NCI-H526 treated with DMSO at 0.1 percent for 48 hours (cell line): ENCODE measurements around the gene CST7.
"Not testable (repeated sequence)": the region's sequence is repeated elsewhere in the genome, so short reads cannot be mapped to it uniquely, and the experiment has no call there.

ENCODE experiments used
- DNase-seq: peaks from one replicate; lab custom pipeline; 2025; lab: John Stamatoyannopoulos, UW

Gene CST7

DNA sequence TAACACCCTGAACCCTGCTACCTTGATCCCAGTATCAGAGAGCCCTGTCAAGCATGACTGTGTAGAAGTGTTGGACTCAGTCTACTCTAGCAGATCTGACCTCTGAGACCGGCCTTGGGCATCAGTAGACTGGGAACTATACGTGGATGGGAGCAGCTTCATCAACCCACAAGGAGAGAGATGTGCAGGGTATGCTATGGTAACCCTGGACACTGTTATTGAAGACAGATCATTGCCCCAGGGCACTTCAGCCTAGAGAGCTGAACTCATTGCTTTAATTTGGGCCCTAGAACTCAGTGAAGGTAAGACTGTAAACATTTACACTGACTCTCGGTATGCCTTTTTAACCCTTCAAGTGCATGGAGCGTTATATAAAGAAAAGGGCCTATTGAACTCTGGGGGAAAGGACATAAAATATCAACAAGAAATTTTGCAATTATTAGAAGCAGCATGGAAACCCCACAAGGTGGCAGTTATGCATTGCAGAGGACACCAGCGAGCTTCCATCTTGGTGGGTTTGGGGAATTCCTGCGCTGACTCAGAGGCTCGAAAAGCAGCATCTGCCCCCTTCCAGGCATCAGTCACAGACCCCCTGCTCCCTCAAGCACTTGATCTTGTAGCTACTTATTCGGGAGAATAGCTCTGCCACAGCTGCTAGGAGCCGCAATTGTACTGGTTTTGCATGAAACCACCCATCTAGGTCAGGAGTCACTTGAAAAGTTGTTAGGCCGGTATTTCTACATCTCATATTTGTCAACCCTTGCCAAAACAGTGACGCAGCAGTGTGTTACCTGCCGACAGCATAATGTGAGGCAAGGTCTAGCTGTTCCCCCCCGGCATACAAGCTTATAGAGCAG lies 19.0 kb upstream of the CST7 start:
- DNase-seq, result peak; percentile 98

DNA sequence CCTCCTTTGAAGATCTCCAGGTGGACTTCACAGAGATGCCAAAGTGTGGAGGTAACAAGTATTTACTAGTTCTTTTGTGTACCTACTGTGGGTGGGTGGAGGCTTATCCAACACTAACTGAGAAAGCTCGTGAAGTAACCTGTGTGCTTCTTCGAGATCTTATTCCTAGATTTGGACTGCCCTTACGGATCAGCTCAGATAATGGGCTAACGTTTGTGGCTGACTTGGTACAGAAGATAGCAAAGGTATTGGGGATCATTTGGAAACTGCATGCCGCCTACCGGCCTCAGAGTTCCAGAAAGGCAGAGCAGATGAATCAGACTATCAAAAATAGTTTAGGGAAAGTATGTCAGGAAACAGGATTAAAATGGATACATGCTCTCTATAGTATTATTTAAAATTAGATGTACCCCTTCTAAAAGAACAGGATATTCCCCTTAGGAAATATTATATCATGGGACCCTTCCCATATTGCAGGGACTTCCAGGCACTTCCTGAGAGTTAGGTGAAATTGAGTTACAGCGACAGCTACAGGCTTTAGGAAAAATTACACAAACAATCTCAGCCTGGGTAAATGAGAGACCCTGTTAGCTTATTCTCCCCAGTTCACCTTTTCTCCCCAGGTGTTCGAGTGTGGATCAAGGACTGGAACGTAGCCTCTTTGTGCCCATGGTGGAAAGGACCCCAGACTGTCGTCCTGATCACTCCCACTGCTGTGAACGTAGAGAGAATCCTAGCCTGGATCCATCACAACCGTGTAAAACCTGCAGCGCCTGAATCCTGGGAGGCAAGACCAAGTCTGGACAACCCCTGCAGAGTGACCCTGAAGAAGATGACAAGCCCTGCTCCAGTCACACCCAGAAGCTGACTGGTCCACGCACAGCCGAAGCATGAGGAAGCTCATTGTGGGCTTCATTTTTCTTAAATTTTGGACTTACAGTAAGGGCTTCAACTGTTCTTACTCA lies 18.1 kb upstream of the CST7 start:
- peak; percentile 51 for DNase-seq

DNA sequence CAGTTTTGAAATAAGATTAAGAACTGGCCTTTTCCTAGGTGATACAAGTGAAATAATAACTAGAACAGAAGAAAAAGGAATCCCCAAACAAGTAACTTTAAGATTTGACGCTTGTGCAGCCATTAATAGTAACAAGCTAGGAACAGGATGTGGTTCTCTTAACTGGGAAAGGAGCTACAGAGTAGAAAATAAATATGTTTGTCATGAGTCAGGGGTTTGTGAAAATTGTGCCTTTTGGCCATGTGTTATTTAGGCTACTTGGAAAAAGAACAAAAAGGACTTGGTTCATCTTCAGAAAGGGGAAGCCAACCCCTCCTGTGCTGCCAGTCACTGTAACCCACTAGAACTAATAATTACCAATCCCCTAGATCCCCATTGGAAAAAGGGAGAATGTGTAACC lies 17.2 kb upstream of the CST7 start:
- DNase-seq, result not testable (repeated sequence)

DNA sequence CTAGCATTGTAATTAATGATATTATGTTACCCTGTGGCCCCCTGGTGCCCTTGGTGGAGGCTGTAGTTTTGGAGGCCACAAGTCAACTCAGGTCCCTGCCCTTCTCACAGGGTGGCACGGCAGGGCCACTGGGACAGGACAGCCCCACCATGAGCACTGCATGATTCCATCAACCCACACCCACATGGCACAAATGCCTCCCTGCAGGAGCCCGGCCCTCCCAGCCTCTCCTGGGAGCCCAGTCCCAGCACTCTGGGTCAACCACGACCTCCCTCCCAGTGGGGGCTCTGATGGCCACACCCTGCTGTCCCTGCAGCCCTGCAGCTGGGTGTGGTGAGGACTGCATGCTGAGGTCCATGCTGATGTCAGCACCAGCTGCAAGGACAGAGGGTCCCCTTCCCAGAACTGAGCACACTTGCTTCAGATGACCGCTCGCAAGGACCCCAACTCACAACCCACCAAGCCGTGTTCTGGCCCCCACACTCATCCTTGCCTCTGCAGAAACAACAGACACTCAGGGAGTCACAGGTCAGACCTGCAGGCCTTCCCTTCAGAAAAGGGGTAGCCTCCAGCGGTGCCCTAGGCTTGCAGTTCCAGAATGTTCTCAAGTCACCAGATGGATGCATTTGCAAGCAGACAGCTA lies 15.7 kb upstream of the CST7 start:
- no peak for DNase-seq

DNA sequence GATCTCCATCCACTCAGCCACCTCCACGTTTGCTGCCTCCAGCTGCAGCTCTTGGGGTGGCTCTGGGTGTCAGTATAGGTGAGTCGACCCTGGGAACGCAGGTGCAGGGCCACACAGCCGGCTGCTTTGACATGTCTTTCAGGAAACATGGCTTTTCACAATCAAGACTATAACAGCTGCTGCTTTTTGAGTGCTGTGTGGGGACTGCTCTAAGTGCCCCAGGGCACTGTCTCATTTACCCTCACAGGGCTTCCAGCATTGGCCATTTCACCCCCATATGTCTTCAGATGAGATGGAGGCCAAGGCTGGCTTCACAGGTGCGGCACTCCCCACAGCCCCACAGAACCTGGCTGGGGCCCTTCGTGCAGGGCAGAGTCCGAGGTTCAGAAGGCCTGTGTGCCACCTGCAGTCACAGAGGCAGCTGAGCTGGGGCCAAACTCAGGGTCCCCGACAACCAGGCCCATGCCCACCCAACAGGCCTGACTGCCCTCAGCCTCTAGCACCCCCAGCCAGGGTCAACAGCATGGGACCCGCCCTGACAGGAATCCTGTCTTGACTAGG lies 14.9 kb upstream of the CST7 start:
- DNase-seq, result no peak

DNA sequence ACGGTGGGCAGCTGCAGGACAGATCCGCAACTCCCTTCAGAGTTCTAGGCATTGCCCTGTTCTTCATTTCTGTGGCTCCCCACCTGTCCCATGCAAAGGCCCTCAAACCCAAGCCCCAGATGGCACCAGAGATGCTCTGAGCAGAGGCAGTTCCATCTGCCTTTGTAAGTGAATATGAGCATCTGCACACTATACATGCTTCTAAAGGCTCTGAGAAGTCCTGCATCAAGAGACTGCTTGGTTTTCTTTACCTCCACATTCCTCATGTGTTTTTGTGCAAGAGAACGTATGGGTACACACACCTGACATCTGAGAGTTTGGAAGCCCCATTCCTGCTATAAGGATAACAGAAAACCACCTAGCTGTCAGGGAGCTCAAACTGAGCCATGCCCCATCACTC lies 14.4 kb upstream of the CST7 start:
- DNase-seq, result no peak

DNA sequence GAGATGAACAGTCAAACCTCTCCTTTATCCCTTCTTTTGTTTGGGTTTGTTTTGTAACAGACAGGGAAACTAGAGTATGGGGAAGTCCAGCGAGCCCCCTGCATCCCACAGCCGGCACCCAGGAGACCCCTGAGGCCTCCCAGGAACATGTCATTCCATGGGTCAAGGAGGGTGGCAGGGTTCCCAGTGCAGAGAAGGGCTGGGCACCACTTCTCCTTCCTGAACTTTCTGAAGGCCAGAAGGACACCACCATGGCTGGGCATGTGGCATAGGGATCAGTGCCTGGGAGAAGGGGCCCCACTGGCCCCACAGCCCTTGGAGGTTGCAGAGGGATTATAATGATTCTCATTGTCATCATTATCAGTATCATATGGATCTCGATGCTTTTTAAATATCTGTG lies 13.9 kb upstream of the CST7 start:
- DNase-seq, result no peak

DNA sequence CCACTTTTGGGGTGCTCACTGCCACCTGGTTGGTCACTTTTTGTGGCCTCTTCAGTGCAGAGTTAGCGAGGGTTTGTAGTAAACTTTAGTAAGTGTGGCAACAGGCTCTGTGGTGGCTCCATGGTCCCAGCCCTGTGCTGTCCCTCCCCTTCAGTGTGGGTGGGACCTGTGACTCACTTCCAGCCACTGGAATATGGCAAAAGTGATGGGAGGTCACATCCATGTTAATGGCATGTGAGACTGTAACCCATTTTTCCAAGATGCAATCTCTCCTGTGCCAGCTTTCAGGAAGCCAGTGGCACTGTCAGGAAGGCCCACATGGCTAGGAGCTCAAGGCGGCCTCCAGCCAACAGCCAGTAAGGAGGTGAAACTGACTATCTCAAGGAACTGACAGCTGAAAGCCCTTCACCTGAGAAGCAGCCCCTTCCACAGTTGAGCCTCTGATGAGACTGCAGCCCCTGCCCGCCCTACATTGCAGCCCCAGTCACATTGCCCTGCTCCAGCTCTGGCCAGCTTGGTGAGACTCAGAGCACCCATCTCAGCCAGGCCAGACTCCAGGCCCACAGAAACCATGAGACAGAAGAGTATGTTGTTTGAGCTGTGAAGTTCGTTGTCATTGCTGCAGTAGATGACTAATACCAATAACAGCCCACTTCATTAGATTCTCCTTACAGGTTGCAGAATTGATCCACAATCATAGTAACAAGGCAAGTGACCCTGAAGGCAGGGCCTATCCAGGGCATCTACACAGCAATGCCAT lies 13.1 kb upstream of the CST7 start:
- no peak for DNase-seq

DNA sequence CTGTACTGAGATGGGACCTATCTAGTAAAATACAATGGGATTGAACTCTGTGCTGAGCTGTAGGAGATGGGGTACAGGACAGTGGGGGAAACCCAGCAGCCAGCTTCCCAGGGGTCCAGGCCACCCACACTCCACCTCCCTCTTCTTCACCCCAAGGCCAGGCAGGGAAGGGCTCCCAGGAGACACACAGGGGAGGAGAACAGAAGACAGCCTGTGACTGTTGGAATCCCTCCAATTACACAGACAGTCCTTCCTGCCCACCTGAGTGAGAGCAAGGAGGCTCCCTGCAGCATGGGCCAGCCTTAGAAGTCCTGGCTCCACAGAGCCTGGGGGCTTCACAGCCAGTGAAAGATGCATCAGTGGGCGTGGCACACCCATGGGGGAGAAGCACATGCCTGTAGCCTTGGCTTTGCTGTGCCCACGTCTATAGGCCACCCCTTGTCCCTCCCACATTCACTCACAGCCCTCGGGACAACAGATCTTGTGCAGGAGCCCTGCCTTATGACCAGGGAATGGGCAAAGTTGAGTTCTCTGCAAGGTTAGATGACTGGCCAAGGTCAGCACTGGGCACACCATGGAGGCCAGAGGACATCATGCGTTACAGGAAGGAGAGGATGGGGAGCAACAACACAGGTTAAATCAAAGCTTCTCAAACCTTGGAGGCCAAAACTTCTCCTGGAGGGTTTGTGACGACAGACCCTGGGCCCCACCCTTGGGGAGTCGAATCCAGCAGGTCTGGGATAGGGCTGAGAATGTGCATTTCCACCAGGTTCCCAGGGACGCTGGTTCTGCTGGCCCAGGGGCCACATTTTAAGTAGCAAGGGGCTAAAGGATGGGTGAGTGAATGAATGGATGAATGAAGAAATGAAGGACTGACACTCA lies 12.3 kb upstream of the CST7 start:
- no peak for DNase-seq

DNA sequence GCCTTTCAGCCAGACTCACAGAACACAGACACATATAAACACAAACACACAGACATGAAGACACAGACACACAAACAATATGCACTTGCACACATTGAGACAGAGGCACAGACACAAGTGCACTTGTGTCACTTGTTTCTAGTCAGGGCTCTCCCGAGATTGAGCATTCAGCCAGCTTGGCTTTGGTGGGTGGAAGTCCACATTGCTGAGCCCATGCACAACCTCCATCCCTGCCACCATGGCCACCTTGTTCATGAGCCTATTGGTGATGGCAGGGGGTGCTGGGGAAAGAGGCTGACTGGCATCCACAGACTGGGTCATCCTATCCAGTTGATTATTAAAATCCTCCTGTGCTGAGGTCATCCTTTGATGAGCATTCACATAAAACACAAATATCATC lies 11.5 kb upstream of the CST7 start:
- DNase-seq, result no peak

DNA sequence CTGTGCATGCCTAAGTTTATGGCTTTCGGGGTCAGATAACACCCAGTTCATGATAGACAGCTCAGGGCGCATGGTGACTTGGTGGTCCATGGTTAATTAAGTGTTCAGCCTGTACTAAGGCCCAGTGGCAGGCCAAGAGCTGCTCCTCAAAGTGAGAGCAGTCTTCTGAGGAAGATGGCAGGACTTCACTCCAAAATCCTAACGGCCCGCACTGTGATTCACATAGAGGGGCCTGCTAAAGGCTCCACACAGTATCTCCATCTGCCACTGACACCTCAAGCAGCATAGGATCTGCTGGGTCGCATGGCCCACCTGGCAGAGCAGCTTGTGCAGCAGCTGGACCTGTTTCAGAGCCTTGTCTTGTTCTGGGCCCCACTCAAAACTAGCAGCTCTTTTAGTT lies 10.6 kb upstream of the CST7 start:
- DNase-seq, result no peak

DNA sequence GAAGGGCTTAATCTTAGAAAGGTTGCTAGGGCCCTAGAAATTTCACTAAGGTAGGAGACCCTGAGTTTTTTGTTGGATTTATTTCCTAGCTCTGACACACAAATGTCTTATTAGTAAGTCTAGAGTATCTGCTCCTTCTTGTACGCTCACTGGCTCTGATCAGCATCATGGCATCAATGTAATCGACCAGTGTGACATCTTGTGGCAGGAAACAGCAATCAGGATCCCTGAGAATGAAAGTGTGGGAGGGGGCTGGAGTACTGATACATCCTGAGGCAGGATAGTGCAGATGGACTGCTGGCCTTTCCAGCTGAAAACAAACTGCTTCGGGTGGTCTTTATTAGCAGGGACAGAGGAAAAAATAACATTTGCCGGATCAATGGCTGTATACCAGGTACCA lies 10.0 kb upstream of the CST7 start:
- DNase-seq, result no peak

DNA sequence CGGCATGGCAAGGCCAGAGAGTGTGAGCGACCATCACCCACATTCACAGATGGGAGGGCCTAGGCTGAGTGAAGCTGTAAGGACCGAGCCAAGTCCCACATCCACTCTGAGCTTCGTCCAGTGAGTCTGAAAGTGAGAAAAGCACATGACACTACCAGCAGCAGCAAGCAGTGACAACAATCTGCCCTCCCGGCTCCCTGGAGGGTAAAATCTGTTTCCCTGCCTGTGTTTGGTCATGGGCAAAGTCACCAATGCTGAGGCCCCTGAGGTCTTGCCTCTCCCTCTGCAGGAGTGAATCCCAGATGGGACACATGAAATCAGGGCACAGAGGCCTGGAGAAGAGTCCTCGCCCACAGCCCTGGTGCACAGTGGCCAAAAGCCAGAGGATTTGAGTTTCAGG lies 6.4 kb upstream of the CST7 start:
- no peak for DNase-seq

DNA sequence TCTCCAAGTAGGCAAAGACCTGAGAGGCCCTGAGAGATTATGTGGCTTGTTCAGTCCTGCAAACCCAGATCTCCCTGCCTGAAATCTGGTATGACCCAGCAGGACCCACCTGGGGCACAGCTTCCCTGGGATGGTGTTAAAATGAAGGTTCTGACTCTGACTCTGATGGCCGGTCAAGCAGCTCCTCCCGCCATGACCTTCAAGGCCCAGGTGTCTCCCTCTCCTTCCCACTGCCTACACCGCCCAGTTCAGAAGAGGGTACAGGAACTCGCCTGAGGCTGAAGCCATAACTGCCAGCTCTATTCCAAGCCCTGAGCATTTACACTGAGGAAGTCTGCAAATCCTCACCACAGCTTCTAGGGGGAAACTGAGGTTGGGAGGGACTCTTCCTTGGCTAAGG lies 5.9 kb upstream of the CST7 start:
- no peak for DNase-seq

DNA sequence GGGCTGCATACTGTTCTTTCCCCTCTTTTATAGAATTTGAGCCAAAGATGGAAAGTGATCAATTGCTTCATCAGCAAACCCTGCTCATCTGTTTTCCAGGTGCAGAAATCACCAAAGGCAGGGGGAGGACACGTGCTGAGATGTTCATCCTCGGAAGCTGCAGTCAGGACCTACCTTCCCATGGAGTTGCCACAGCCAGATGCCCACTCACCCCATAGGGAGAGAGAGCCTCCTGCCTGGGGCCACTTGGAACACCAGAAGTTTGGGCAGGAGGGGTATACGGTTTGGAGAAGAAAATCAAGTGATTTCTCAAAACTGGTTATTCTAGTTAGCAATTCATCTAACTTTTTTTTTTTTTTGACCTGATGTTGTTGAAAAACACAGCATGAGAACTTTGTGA lies 5.3 kb upstream of the CST7 start:
- no peak for DNase-seq

DNA sequence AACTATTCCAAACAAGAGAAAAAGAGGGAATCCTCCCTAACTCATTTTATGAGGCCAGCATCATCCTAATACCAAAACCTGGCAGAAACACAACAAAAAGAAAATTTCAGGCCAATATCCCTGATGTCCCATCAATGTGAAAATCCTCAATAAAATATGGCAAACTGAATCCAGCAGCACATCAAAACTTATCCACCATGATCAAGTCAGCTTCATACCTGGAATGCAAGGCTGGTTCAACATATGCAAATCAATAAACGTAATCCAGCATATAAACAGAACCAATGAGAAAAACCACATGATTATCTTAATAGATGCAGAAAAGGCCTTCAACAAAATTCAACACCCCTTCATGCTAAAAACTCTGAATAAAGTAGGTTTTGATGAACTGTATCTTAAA lies 2.7 kb upstream of the CST7 start:
- DNase-seq, result not testable (repeated sequence)

DNA sequence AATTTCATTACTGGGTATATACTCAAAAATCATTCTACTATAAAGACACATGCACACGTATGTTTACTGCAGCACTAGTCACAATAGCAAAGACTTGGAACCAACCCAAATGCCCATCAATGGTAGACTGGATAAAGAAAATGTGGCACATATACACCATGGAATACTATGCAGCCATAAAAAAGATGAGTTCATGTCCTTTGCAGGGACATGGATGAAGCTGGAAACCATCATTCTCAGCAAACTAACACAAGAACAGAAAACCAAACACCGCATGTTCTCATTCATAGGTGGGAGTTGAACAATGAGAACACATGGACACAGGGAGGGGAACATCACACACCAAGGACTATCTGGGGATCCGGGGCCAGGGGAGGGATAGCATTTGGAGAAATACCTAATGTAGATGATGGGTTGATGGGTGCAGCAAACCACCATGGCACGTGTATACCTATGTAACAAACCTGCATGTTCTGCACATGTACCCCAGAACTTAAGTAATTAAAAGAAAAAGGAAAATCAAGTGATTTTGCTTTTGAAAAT lies 602 bp upstream of the CST7 start:
- not testable (repeated sequence) for DNase-seq

DNA sequence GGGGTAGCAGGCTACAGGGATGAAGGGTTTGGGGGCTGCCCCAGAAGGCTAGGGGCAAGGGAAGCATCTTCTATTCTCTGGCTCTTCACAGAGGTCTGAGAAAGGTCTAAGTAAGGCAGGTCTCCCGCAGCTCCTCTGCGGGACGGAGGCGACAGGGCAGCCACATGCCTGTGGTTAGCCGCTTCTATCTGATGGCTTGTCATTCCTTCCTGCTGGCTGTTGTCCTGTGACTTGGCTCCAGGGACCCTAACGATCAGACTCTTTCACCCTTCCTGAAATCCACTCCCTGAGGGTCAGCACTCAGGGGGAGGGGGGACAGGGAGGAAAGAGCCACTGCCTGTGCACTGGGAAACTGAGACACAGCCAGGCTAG lies 673 bp downstream of the CST7 start:
- no peak for DNase-seq

DNA sequence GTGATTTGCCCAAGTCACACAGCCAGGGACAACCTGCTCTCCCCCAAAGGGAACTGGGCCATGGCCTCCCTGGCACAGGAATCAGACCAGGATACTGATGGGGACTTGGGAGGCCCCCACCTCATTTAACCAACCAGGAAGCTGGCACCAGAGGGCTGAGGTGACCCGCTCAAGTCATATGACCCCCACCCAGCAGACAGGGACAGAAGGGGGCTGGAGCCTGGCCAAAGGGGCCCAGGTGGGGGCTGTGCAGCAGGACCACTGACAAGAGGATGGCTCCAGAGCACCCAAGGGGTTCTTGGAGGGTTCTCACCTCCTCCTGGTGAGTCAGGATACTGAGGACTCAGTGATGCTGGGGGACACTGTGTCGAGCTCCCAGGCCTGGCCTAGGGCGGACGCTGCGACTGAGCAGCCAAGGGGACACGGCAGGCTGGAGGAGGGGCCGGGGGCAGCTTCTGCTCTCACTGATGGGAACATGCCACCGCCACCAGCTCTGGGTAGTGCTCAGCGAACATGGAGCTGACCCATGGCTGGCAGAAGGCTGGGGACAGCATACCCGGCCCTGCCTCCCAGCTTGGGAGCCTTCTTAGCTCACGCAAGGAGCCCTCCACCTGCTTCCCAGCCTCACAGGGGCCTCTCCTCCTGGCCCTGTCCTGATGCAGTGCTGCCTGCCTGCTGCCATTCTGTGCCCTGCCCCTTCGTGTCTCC lies 1.2 kb downstream of the CST7 start:
- no peak for DNase-seq
